Stomach smooth muscle (tissue), 2 donors: ENCODE results near the gene ADAMTSL5.
"Not testable (repeated sequence)": the region's sequence is repeated elsewhere in the genome, so short reads cannot be mapped to it uniquely, and the experiment has no call there.

ENCODE experiments used
- H3K27ac ChIP-seq: one replicate; pipeline ENCODE4 v1.7.0; 2013; ENCODE audit warnings: mild to moderate bottlenecking, low read length, inconsistent platforms
- H3K27me3 ChIP-seq, 2 donors: one replicate each; pipeline ENCODE4 v1.7.0; 2013; ENCODE audit warnings: low read length in 2 of 2; ENCODE audit not compliant: insufficient read depth in 2 of 2, control insufficient read depth in 1 of 2
- H3K36me3 ChIP-seq, 2 donors: one replicate each; pipeline ENCODE4 v1.7.0; 2013; ENCODE audit warnings: low read length in 2 of 2; ENCODE audit not compliant: control insufficient read depth in 2 of 2, insufficient read depth in 2 of 2
- H3K4me1 ChIP-seq: one replicate; pipeline ENCODE4 v1.7.0; 2013; ENCODE audit warnings: low read length; ENCODE audit not compliant: control insufficient read depth, insufficient read depth
- H3K4me3 ChIP-seq, 2 donors: one replicate each; pipeline ENCODE4 v1.7.0; 2013; ENCODE audit warnings: low read length in 2 of 2
- H3K9ac ChIP-seq, 2 donors: one replicate each; pipeline ENCODE4 v1.7.0; 2013; ENCODE audit warnings: low read length in 2 of 2, mild to moderate bottlenecking in 1 of 2
- H3K9me3 ChIP-seq, 2 donors: one replicate each; pipeline ENCODE4 v1.7.0; 2013; ENCODE audit warnings: low read length in 2 of 2; ENCODE audit not compliant: control insufficient read depth in 2 of 2
- donor health status: healthy.
- donor health status: Pancreatic carcinoma.

Gene ADAMTSL5

DNA sequence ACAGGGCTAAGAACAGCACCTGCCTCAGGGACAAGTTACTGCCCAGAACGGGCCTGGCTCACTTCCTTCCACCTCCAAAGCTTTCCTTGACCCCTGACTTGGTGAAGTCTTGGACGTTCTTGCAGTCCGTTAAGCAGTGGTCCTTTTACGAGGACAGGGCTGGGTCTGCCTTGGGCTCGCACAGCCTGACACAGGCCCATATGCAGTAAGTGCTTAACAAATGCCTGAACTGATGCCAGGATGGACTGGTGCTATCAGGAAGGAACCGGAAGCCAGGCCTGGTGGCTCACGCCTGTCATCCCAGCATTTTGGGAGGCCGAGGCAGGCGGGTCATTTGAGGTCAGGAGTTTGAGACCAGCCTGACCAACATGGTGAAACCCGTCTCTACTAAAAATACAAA, 9.2 kb upstream of the ADAMTSL5 start:
- no peak overlapping the region for H3K27ac ChIP-seq
- no peak overlapping the region for H3K4me3 ChIP-seq
- H3K4me1 ChIP-seq: peaks cover 9% of the 10 kb centered on the region
- H3K36me3 ChIP-seq: no peaks in the 10 kb centered on the region
- no peak overlapping the region for H3K9ac ChIP-seq
- H3K9me3 ChIP-seq: no peaks in the 10 kb centered on the region
- H3K27me3 ChIP-seq: peaks cover 35% of the 10 kb centered on the region in 2 donors

DNA sequence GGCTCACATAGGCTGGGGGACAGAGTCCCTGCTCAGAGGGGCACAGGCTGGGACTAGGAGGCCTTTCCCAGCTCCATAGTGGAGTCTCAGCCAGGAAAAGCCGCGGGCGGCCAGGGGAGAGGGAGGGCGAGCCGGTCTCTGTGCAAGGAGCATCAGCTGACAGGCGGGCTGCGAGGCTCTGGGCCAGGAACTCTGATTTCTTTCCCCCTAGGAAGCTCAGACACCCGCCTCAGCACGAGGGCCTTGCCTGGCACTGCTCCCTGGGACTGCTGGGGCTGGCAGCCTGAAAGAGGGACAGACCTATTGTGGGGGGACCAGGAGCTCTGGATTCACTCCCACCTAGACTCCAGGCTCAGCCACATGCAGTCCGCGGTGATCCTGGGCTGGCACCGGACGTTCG, 8.8 kb upstream of the ADAMTSL5 start:
- Histone ChIP-seq H3K9me3 (no peaks in the 10 kb centered on the region), H3K27me3 (peaks cover 31 to 34% of the 10 kb centered on the region in 2 donors), H3K27ac (no peak overlapping the region), H3K9ac (no peak overlapping the region), H3K4me1 (peaks cover 9% of the 10 kb centered on the region), H3K36me3 (no peaks in the 10 kb centered on the region), H3K4me3 (no peak overlapping the region)

DNA sequence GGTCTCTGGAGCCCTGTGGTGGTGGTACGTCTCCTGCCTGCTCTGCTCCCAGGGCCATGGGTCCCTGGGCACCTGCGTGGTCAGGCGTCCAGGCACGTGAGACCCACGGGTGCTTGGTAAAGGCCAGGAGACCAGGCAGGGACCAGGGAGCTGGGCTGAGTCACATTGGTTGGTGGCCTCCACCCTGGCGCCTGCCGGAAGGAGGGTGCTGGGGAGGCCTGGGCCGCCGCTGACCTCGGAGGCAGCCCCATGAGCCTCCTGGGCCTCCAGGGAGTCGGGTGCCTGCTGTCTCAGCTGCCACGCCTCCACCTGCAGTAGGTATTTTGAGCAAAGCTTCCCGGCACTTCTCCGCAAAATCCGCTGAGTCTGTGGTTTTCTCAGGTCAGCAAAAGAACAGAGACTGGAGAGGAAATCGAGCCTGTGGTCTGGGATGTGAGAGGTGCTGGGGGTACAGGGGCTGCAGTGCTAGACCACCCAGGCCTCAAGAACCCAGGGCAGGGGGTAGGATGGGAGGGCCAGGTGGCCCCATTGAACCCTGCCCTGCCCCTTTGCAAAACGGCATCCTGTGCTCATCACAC, 7.5 kb upstream of the ADAMTSL5 start:
- H3K36me3 ChIP-seq: no peaks in the 10 kb centered on the region
- H3K9ac ChIP-seq: no peak overlapping the region
- no peak overlapping the region for H3K27ac ChIP-seq
- no peak overlapping the region for H3K4me3 ChIP-seq
- H3K4me1 ChIP-seq: peaks cover 9% of the 10 kb centered on the region
- H3K9me3 ChIP-seq: no peaks in the 10 kb centered on the region
- H3K27me3 ChIP-seq: peaks cover 19 to 22% of the 10 kb centered on the region in 2 donors

DNA sequence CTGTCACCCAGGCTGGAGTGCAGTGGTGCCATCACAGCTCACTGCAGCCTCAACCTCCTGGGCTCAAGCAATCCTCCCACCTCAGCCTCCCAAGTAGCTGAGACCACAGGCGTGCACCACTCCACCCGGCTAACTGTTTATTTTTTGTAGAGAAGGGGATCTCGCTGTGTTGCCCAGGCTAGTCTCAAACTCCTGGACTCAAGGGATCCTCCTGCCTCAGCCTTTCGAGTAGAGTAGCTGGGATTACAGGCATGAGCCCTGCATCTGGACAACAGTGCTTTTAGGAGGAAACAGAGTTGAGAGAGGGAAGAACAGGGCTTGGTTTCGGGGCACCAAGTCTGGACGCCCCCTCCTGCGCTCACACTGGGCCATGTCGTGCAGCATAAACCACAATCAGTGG, 7.0 kb upstream of the ADAMTSL5 start:
- H3K36me3 ChIP-seq, H3K4me1 ChIP-seq, H3K4me3 ChIP-seq, H3K9ac ChIP-seq, H3K9me3 ChIP-seq, H3K27ac ChIP-seq: not testable (repeated sequence)
- H3K27me3 ChIP-seq: peaks cover 15 to 21% of the 10 kb centered on the region in 2 donors

DNA sequence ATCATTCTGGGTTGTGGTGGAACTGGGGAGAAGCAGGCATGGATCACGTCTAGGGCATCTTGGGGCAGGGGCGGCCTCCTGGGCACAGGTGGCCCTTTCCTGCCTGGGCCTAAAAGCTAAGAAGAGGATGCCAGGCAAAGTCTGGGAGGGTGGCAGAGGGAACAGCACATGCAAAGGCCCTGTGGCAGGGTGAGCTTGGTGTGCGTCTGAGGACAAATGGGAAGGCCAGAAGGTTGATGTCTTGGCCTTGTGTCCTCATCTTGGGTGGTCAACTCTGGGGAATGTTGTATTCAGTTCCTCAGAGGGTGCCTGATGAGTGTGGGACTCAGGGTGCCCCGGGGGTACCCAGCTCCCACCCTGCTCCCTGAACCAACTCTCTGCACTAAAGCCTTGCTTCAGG, 5.7 kb upstream of the ADAMTSL5 start:
- Histone ChIP-seq H3K4me3 (no peak overlapping the region), H3K27me3 (peaks cover 16 to 21% of the 10 kb centered on the region in 2 donors), H3K9ac (no peak overlapping the region), H3K9me3 (no peaks in the 10 kb centered on the region), H3K4me1 (peaks cover 5% of the 10 kb centered on the region), H3K36me3 (no peaks in the 10 kb centered on the region), H3K27ac (no peak overlapping the region)

DNA sequence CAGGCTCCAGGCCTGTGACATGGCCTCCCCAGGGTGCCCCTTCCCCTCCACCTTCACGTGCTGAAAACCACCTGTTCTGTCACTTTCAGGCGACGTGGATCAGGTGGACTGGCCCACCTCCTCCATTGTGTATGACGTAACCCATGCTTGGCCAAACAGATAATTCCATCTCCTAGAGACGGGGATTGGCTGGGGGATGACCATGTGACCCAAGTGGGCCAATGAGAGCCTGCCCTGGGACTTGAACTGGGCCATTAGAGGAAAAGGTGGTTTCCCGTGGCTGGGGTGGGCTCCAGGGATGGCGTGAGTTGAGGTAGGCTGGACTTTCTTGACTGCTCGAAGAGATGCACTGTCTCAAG, 3.6 kb upstream of the ADAMTSL5 start:
- Histone ChIP-seq H3K9ac (no peak overlapping the region), H3K9me3 (no peaks in the 10 kb centered on the region), H3K27ac (no peak overlapping the region), H3K36me3 (no peaks in the 10 kb centered on the region), H3K4me1 (peaks cover 8% of the 10 kb centered on the region), H3K27me3 (peaks cover 22 to 28% of the 10 kb centered on the region in 2 donors), H3K4me3 (no peak overlapping the region)

DNA sequence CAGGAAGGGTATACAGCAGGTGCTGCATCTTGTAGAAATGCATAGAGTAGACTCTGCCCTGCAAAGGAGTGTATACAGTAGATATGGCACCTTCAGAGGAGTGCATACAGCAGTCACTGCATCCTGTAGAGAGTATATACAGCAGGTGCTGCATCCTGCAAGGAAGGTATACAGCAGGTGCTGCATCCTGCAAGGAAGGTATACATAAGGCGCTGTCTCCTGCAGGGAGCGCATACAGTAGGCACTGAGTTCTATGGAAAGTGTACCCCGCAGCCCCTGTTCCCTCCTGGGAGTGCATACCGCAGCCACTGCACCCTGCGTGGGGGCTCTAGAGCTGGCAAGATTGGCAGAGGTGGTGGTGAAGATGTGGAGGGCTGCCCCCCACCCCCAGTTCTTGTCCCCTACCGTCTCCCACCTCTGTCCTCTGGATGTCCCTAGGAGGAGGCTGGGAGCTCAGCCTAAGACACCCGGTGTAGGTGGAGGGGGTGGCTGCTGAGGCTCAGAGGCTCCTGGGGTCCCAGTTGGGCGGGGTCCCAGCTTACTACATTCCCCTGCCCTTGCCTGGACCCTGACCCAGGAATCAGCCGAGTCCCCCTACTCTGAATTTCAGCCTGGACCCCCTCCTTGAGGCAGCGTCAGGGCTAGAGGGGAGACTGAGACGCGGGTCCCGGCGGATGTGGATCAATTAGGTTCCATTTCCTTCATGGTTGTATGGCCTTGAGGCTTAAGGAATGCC, 2.3 kb upstream of the ADAMTSL5 start:
- H3K4me1 ChIP-seq: peaks cover 8% of the 10 kb centered on the region
- no peak overlapping the region for H3K4me3 ChIP-seq
- H3K27me3 ChIP-seq: peaks cover 23 to 40% of the 10 kb centered on the region in 2 donors
- H3K36me3 ChIP-seq: no peaks in the 10 kb centered on the region
- H3K9me3 ChIP-seq: no peaks in the 10 kb centered on the region
- H3K27ac ChIP-seq: no peak overlapping the region
- no peak overlapping the region for H3K9ac ChIP-seq

DNA sequence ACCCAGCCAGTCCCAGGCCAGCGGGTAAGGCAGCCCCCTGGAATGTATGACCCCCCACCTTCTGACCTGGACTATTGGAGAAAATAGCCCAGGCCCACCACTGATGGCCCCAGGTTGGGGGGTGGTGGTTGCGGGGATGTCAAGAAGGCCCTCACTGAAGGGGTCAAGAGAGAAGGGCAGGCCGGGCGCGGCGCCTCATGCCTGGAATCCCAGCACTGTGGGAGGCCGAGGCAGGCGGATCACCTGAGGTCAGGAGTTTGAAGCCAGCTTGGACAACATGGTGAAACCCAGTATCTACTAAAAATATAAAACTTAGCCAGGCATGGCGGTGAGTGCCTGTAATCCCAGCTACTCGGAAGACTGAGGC, 1.5 kb upstream of the ADAMTSL5 start:
- no peak overlapping the region for H3K27ac ChIP-seq
- peaks cover 28 to 43% of the 10 kb centered on the region in 2 donors for H3K27me3 ChIP-seq
- no peak overlapping the region for H3K4me3 ChIP-seq
- H3K4me1 ChIP-seq: peaks cover 8% of the 10 kb centered on the region
- no peaks in the 10 kb centered on the region for H3K36me3 ChIP-seq
- no peaks in the 10 kb centered on the region for H3K9me3 ChIP-seq
- H3K9ac ChIP-seq: no peak overlapping the region

DNA sequence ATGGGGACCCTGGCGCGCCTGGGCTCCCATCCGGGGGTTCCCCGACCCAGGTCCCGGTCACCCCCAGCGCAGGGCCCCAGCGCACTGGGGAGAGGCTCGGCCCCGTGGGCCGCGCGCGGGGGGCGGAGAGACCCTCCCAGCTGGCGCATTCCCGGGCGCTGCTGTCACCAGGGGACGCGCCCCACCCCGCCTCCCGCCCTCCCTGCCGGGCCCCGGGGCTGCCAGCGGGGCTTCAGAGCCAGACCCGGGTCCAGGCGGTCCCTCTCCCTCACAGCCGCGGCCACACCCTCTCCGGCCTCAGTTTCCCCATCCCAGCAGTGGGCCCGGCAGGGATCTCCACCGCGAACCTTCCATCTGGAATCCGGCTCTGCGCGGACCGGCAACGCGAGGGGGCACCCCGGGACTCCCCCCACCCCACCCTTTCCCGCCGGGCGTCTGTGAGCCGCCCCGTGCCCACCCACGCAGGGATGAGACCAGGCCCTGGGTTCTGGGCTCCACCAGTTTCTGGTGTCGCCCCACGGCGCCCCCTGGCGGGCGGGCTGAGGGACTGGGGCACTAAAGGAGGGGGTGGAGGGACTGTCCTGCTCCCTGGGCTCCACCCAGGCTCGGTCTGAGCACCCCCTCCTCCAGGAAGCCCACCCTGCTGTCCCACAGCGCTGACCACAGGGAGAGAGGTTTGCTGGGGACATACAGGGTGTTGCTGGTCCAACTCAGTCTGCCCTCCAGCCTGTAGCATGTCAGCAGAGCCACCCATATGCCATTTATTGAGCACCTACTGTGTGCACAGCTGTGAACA, 878 bp upstream of the ADAMTSL5 start:
- H3K9me3 ChIP-seq: peaks cover 0 to 1% of the 10 kb centered on the region in 2 donors
- peaks cover 8% of the 10 kb centered on the region for H3K4me1 ChIP-seq
- H3K9ac ChIP-seq: no peak overlapping the region
- H3K27ac ChIP-seq: no peak overlapping the region
- H3K36me3 ChIP-seq: no peaks in the 10 kb centered on the region
- H3K27me3 ChIP-seq: peaks cover 28 to 43% of the 10 kb centered on the region in 2 donors
- peak overlapping the region in 1 of 2 donors; percentile 59 for H3K4me3 ChIP-seq

DNA sequence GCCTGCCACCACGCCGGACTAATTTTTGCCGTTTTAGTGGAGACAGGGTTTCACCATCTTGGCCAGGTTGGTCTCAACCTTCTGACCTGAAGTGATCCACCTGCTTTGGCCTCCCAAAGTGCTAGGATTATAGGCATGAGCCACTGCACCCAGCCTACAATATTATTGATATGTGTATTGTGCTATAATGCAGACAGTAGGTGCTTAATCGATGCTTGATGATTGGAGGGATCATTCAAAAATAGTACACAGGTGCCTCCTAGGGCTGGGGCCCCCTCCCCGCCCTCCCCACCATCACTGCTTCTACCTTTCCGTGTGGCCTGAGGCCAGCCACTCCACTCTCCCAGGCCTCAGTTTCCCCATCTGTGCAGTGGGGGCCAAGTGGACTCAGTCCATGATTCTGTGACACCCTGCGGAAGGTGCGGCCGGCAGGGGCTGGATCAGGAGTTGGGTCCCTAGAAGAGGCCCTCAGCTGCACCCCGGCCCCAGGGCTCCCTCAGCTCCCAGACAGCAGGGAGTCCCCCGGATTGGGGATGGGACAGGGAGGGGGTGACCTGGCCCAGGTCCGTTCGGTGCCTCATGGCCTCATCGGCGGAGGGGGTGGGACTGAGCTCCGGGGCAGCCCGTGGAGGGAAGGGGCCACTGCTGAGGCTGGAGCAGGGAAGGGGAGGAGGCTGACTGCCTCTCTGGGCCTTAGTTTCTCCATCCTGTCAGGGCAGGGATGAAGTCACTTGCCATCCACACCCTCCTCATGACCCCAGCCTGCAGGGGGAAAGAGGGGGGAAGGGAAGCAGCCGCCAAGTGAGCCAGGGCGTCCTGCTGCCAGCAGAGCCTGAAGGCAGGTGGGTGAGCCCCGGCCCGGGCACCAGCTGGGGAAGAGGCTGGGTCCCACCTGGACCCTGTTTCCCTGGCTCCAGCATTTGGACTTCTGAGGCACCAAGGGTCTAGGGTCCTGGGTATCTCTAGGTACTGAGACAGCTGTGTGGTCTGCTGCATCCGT, 1.2 kb downstream of the ADAMTSL5 start:
- H3K9ac ChIP-seq: no peak overlapping the region
- no peaks in the 10 kb centered on the region for H3K36me3 ChIP-seq
- H3K27me3 ChIP-seq: peaks cover 27 to 49% of the 10 kb centered on the region in 2 donors
- H3K4me3 ChIP-seq: no peak overlapping the region
- no peak overlapping the region for H3K27ac ChIP-seq
- peaks cover 0 to 5% of the 10 kb centered on the region in 2 donors for H3K9me3 ChIP-seq
- peaks cover 15% of the 10 kb centered on the region for H3K4me1 ChIP-seq
